HG03108 (cell line): ENCODE measurements around the gene KCNJ12.
A peak's percentile ranks its signal among the peaks of the same experiment; 100 is the strongest.
"Not testable (repeated sequence)": the region's sequence is repeated elsewhere in the genome, so short reads cannot be mapped to it uniquely, and the experiment has no call there.

Experiments used
- ATAC-seq: cut with Tn5 transposase; IDR thresholded peaks from one replicate; pipeline ENCODE4 v1.9.1; 2021; ENCODE audit warnings: moderate library complexity; ENCODE audit not compliant: unreplicated experiment

The KCNJ12 gene

GRCh38 chr17:21376081-21376758 is at the start of gene KCNJ12:
Gene KCNJ12, plus strand, starts transcription at chr17:21376357. Its CDS starts 38,986 bp downstream, at chr17:21415343.
- no peak for ATAC-seq

GRCh38 chr17:21327921-21328320 is 48.2 kb upstream of the KCNJ12 start:
- ATAC-seq, result peak; percentile 57

GRCh38 chr17:21328778-21329177 is 47.4 kb upstream of the KCNJ12 start:
- not testable (repeated sequence) for ATAC-seq

GRCh38 chr17:21330436-21331160 is 45.6 kb upstream of the KCNJ12 start:
- no peak for ATAC-seq

GRCh38 chr17:21336541-21337294 is 39.4 kb upstream of the KCNJ12 start:
- not testable (repeated sequence) for ATAC-seq

- not testable (repeated sequence) for ATAC-seq
Measured at GRCh38 chr17:21337981-21338625, 38.1 kb upstream of the KCNJ12 start.

- ATAC-seq, result no peak
Measured at GRCh38 chr17:21339011-21339410, 37.1 kb upstream of the KCNJ12 start.

- not testable (repeated sequence) for ATAC-seq
Measured at GRCh38 chr17:21339571-21339970, 36.6 kb upstream of the KCNJ12 start.

- ATAC-seq, result not testable (repeated sequence)
Measured at GRCh38 chr17:21340407-21340806, 35.8 kb upstream of the KCNJ12 start.

GRCh38 chr17:21341279-21341678 is 34.9 kb upstream of the KCNJ12 start:
- not testable (repeated sequence) for ATAC-seq

- not testable (repeated sequence) for ATAC-seq
Measured at GRCh38 chr17:21341925-21342540, 34.1 kb upstream of the KCNJ12 start.

- not testable (repeated sequence) for ATAC-seq
Measured at GRCh38 chr17:21343061-21343949, 32.9 kb upstream of the KCNJ12 start.

GRCh38 chr17:21344801-21345200 is 31.4 kb upstream of the KCNJ12 start:
- not testable (repeated sequence) for ATAC-seq

- no peak for ATAC-seq
Measured at GRCh38 chr17:21345236-21345635, 30.9 kb upstream of the KCNJ12 start.

GRCh38 chr17:21346107-21346506 is 30.1 kb upstream of the KCNJ12 start:
- not testable (repeated sequence) for ATAC-seq

GRCh38 chr17:21346651-21347250 is 29.4 kb upstream of the KCNJ12 start:
- ATAC-seq, result not testable (repeated sequence)

- not testable (repeated sequence) for ATAC-seq
Measured at GRCh38 chr17:21347660-21348059, 28.5 kb upstream of the KCNJ12 start.

- ATAC-seq, result peak; percentile 56
Measured at GRCh38 chr17:21348081-21348925, 27.9 kb upstream of the KCNJ12 start.
